ENCODE results near the gene MAP2K2. TPM values are rescaled to one million over a fixed set of nuclear protein-coding genes. Genes with fewer than 3 reads are reported as not detected.
A peak's percentile ranks its signal among the peaks of the same experiment; 100 is the strongest.

The MAP2K2 gene
- total RNA-seq, 5 donors from 2014 or later (not counting 1 experiment from before 2014, with no cell fraction given): 101 to 152 (median 141) TPM

GRCh38 chr19:4057931-4058692, 65.8 kb downstream of the MAP2K2 start:
- peaks cover 22 to 55% (median 43%) of the 10 kb centered on the region in 3 donors for H3K4me1 Mint-ChIP-seq

DNA sequence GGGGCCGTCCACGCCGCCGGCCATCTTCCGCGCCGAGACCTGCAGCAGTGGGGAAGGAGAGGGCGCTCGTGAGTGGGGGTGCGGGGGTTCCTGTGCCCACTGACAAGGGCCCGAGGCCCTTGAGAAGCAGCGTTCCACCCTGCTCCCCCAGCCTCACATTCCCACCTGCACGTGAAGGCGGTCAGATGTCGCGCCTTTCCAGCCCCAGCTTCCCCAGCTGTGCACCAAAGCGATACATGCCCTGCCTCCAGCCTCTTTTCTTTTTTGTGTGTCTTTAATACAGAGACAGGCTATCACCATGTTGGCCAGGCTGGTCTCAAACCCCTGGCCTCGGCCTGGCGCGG, 68.7 kb downstream of the MAP2K2 start:
- Histone ChIP-seq H3K9me3 (no peaks in the 10 kb centered on the region), H3K36me3 (ENCODE audit: control insufficient read depth in 2 of 2, extremely low read depth in 1 of 2, insufficient read depth in 1 of 2, low read length in 1 of 2) (peaks cover 32 to 45% of the 10 kb centered on the region in 2 donors), H3K27me3 (replicated peaks in 1 of 2; ENCODE audit: control insufficient read depth in 2 of 2, extremely low read depth in 1 of 2, insufficient read depth in 2 of 2, low read length in 1 of 2) (no peaks in the 10 kb centered on the region), H3K27ac (ENCODE audit: low read length) (no peak overlapping the region), H3K4me1 (ENCODE audit: control insufficient read depth in 1 of 2, extremely low read depth in 1 of 2, insufficient read depth in 2 of 2, low read length in 2 of 2) (peaks cover 0 to 70% of the 10 kb centered on the region in 2 experiments), H3K4me3 (ENCODE audit: control insufficient read depth in 1 of 2, extremely low read depth in 1 of 2, low read length in 1 of 2) (no peak overlapping the region)
- ATAC-seq (replicated peaks in 1 of 4) (no peak), DNase-seq (no peak)
- no peaks in the 10 kb centered on the region for H3K9me3 Mint-ChIP-seq
- 97% methylated on average over 10 of the region's 20 CpGs for WGBS (ENCODE audit: insufficient coverage)
- H3K27me3 Mint-ChIP-seq: no peaks in the 10 kb centered on the region
- peaks cover 29% of the 10 kb centered on the region for H3K36me3 Mint-ChIP-seq
- H3K4me3 Mint-ChIP-seq: no peak overlapping the region
- H3K4me1 Mint-ChIP-seq: peaks cover 34 to 47% (median 40%) of the 10 kb centered on the region in 3 donors
- no peak overlapping the region for H3K27ac Mint-ChIP-seq
- CTCF ChIA-PET: no interaction called here
- POLR2A ChIA-PET: no interaction called here

More at GRCh38 chr19:4057931-4058692, 65.8 kb downstream of the MAP2K2 start:
- peaks cover 13% of the 10 kb centered on the region for H3K36me3 Mint-ChIP-seq
- H3K4me3 Mint-ChIP-seq: peak overlapping the region in 2 of 3 donors; percentile 22 to 28
- peaks cover 22 to 38% of the 10 kb centered on the region in 2 donors for H3K36me3 ChIP-seq (ENCODE audit: control insufficient read depth in 2 of 2, extremely low read depth in 1 of 2, insufficient read depth in 1 of 2, low read length in 1 of 2)
- CTCF ChIA-PET: interaction anchor here in 1 of 2 donors (0.6 kb wide), 1 partner anchor 70 kb away, joined by 3 read pairs; no protein-coding TSS in a partner anchor
- H3K9me3 Mint-ChIP-seq: no peaks in the 10 kb centered on the region
- POLR2A ChIA-PET: interaction anchor here in 1 of 2 donors (0.6 kb wide), 1 partner anchor 51 kb away, joined by 7 read pairs; no protein-coding TSS in a partner anchor
- peak overlapping the region; percentile 63 to 73 for H3K27ac Mint-ChIP-seq
- H3K27me3 ChIP-seq (replicated peaks in 1 of 2; ENCODE audit: control insufficient read depth in 2 of 2, extremely low read depth in 1 of 2, insufficient read depth in 2 of 2, low read length in 1 of 2): no peaks in the 10 kb centered on the region
- H3K27ac ChIP-seq (ENCODE audit: low read length): peak overlapping the region; percentile 92
- no peaks in the 10 kb centered on the region for H3K9me3 ChIP-seq
- DNase-seq (peak in 18 of 35 experiments; percentile 14 to 53 (median 43)), ATAC-seq (replicated peaks in 1 of 4) (peak in 3 of 4 experiments; percentile 17 to 33 (median 19))
- 47% methylated on average over 15 of the region's 22 CpGs for WGBS (ENCODE audit: insufficient coverage)
- H3K4me1 ChIP-seq (ENCODE audit: control insufficient read depth in 1 of 2, extremely low read depth in 1 of 2, insufficient read depth in 2 of 2, low read length in 2 of 2): peaks cover 0 to 77% of the 10 kb centered on the region in 2 experiments
- no peak overlapping the region for H3K4me3 ChIP-seq (ENCODE audit: control insufficient read depth in 1 of 2, extremely low read depth in 1 of 2, low read length in 1 of 2)
- no peaks in the 10 kb centered on the region for H3K27me3 Mint-ChIP-seq

GRCh38 chr19:4054441-4055208, 69.3 kb downstream of the MAP2K2 start:
- WGBS (ENCODE audit: insufficient coverage): 98% methylated on average over 91 of the region's 91 CpGs
- Histone ChIP-seq H3K4me3 (ENCODE audit: control insufficient read depth in 1 of 2, extremely low read depth in 1 of 2, low read length in 1 of 2) (no peak overlapping the region), H3K27ac (ENCODE audit: low read length) (no peak overlapping the region), H3K36me3 (ENCODE audit: control insufficient read depth in 2 of 2, extremely low read depth in 1 of 2, insufficient read depth in 1 of 2, low read length in 1 of 2) (peaks cover 32 to 48% of the 10 kb centered on the region in 2 donors), H3K9me3 (no peaks in the 10 kb centered on the region), H3K27me3 (replicated peaks in 1 of 2; ENCODE audit: control insufficient read depth in 2 of 2, extremely low read depth in 1 of 2, insufficient read depth in 2 of 2, low read length in 1 of 2) (no peaks in the 10 kb centered on the region), H3K4me1 (ENCODE audit: control insufficient read depth in 1 of 2, extremely low read depth in 1 of 2, insufficient read depth in 2 of 2, low read length in 2 of 2) (peaks cover 0 to 68% of the 10 kb centered on the region in 2 experiments)
- H3K27me3 Mint-ChIP-seq: no peaks in the 10 kb centered on the region
- DNase-seq: no peak
- H3K4me3 Mint-ChIP-seq: no peak overlapping the region
- CTCF ChIA-PET: no interaction called here
- ATAC-seq (replicated peaks in 1 of 4): no peak
- peaks cover 39 to 49% (median 43%) of the 10 kb centered on the region in 3 donors for H3K4me1 Mint-ChIP-seq
- POLR2A ChIA-PET: no interaction called here
- H3K27ac Mint-ChIP-seq: no peak overlapping the region
- no peaks in the 10 kb centered on the region for H3K9me3 Mint-ChIP-seq
- peaks cover 33% of the 10 kb centered on the region for H3K36me3 Mint-ChIP-seq

GRCh38 chr19:4053423-4054324, 70.2 kb downstream of the MAP2K2 start:
- Mint-ChIP-seq H3K27ac (no peak overlapping the region), H3K27me3 (no peaks in the 10 kb centered on the region), H3K4me3 (no peak overlapping the region), H3K9me3 (no peaks in the 10 kb centered on the region), H3K4me1 (peaks cover 45 to 49% (median 46%) of the 10 kb centered on the region in 3 donors), H3K36me3 (peaks cover 34% of the 10 kb centered on the region)
- ChIA-PET CTCF (no interaction called here), POLR2A (no interaction called here)
- ATAC-seq (replicated peaks in 1 of 4) (no peak), DNase-seq (no peak)
- Histone ChIP-seq H3K36me3 (ENCODE audit: control insufficient read depth in 2 of 2, extremely low read depth in 1 of 2, insufficient read depth in 1 of 2, low read length in 1 of 2) (peaks cover 36 to 53% of the 10 kb centered on the region in 2 donors), H3K27ac (ENCODE audit: low read length) (no peak overlapping the region), H3K9me3 (no peaks in the 10 kb centered on the region), H3K27me3 (replicated peaks in 1 of 2; ENCODE audit: control insufficient read depth in 2 of 2, extremely low read depth in 1 of 2, insufficient read depth in 2 of 2, low read length in 1 of 2) (no peaks in the 10 kb centered on the region), H3K4me1 (ENCODE audit: control insufficient read depth in 1 of 2, extremely low read depth in 1 of 2, insufficient read depth in 2 of 2, low read length in 2 of 2) (peaks cover 0 to 64% of the 10 kb centered on the region in 2 experiments), H3K4me3 (ENCODE audit: control insufficient read depth in 1 of 2, extremely low read depth in 1 of 2, low read length in 1 of 2) (no peak overlapping the region)
- 93% methylated on average over 81 of the region's 82 CpGs for WGBS (ENCODE audit: insufficient coverage)

DNA sequence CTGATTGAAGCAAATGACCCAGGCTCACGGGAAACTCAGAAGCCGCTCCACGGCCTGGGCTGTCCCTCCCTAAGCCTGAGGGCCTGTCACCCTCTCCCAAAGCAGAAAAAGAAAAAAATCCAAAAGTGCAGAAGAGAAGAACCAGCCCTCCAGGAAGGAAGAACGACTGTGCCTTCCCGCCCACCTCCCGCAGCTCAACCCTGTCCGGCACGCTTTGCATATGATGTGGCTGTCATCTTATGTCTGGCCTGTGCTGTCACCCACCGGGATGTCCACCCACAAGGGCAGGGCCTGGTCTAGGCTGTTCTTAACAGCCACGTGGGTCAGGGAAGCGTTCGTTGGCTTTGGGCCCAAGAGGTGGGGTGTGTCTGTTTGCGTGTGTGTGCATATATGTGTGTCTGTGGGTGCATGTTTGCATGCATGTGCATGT, 70.9 kb downstream of the MAP2K2 start:
- H3K27me3 Mint-ChIP-seq: no peaks in the 10 kb centered on the region
- H3K36me3 Mint-ChIP-seq: peaks cover 34% of the 10 kb centered on the region
- CTCF ChIA-PET: no interaction called here
- H3K27ac Mint-ChIP-seq: peak overlapping the region; percentile 48 to 52
- no peak for ATAC-seq (replicated peaks in 1 of 4)
- peaks cover 44 to 49% (median 45%) of the 10 kb centered on the region in 3 donors for H3K4me1 Mint-ChIP-seq
- Histone ChIP-seq H3K27ac (ENCODE audit: low read length) (no peak overlapping the region), H3K9me3 (no peaks in the 10 kb centered on the region), H3K36me3 (ENCODE audit: control insufficient read depth in 2 of 2, extremely low read depth in 1 of 2, insufficient read depth in 1 of 2, low read length in 1 of 2) (peaks cover 36 to 59% of the 10 kb centered on the region in 2 donors), H3K4me3 (ENCODE audit: control insufficient read depth in 1 of 2, extremely low read depth in 1 of 2, low read length in 1 of 2) (no peak overlapping the region), H3K27me3 (replicated peaks in 1 of 2; ENCODE audit: control insufficient read depth in 2 of 2, extremely low read depth in 1 of 2, insufficient read depth in 2 of 2, low read length in 1 of 2) (no peaks in the 10 kb centered on the region), H3K4me1 (ENCODE audit: control insufficient read depth in 1 of 2, extremely low read depth in 1 of 2, insufficient read depth in 2 of 2, low read length in 2 of 2) (peaks cover 0 to 61% of the 10 kb centered on the region in 2 experiments)
- H3K4me3 Mint-ChIP-seq: peak overlapping the region in 1 of 3 donors; percentile 6
- no peaks in the 10 kb centered on the region for H3K9me3 Mint-ChIP-seq
- no peak for DNase-seq
- POLR2A ChIA-PET: no interaction called here
- 67% methylated on average over 13 of the region's 13 CpGs for WGBS (ENCODE audit: insufficient coverage)

Measured in T-cell (primary cell).